LoVo (cell line): Measurements from ENCODE around the gene SEC61A2.
A peak's percentile ranks its signal among the peaks of the same experiment; 100 is the strongest.
"Not testable (repeated sequence)": the region's sequence is repeated elsewhere in the genome, so short reads cannot be mapped to it uniquely, and the experiment has no call there.

Source experiments
- DNase-seq: peaks from one replicate; pipeline ENCODE4 v3.0.0-alpha.2; 2016; ENCODE audit warnings: low spot score

Gene SEC61A2

DNA sequence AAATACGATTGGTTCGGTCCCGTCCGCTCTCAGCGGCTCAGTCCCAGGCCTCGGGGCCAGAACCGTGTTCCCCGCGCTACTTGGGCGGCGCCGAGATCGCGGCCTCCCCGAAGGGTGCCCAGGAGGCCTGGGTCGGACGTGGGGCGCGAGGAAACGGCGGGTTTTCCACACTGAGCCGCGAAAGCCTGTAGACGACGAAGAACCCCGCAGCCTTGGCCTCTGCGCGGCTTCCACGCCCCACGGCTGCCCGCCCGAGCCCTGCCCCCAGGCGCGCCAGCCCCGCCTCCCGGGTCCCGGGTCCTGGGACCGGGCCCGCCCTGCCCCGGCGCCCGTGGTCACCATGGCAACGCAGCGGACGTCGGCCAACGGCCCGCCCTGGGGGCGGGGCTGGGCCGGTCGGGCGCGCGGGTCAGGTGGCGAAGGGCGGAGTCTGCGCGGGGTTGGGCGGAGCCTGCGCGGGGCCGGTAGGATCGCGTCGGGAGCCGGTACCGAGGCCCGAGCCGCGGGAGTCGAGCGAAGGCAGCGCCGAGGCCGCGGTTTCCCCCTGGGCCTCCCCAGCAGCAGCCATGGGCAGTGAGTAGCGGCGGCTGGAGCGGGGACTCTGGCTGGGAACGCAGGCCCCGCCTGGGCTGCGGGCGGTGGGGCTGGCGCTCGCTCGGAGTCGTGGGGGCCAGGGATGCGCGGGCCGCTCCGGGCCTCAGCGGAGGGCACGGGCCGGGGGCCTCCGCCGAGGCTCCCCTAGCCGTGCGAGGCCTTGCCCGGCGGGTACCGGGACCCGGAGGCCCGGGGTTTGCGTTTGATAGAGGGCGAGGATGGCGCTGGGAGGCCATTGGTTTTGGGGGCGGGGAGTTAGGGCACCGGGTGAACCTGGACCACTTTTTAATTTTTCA lies at the start of gene SEC61A2:
Gene SEC61A2, plus strand, starts transcription at position 456 of the 890 bp plus-strand sequence. Its CDS starts 111 bp downstream, at position 567.
- DNase-seq: peak; percentile 95

GRCh38 chr10:12081470-12081869 lies 48.0 kb upstream of the SEC61A2 start:
- DNase-seq: no peak

- DNase-seq: no peak
Measured at GRCh38 chr10:12081879-12082557, 47.5 kb upstream of the SEC61A2 start.

- DNase-seq: no peak
Measured at GRCh38 chr10:12088919-12089318, 40.6 kb upstream of the SEC61A2 start.

DNA sequence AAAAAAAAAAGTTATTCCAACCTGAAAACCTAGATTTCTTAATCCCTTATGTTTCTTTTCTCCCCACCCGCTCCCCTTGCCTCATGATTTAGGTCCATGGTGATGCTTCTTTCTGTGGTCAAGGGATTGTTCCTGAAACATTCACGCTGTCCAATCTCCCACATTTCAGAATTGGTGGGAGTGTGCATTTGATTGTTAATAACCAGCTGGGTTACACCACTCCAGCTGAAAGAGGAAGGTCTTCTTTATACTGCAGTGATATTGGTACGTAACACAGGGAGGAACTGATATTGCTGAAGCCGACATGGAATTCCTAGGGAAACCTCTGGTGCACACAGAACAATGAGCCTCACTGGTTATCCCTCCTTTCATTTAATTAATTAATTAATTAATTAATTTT lies 38.1 kb upstream of the SEC61A2 start:
- DNase-seq: no peak

DNA sequence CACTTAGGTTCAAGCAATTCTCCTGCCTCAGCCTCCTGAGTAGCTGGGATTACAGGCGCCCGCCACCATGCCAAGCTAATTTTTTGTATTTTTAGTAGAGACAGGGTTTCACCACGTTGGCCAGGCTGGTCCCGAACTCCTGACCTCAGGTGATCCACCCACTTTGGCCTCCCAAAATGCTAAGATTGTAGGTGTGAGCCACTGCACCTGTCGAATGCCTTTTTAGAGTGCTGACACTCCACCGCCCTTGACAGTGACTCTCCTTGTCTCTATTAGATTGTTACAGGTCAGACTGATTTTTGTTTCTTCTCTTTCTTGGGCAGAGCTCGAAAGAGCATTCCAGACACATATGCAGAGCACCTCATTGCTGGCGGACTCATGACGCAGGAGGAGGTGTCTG lies 32.1 kb upstream of the SEC61A2 start:
- DNase-seq: not testable (repeated sequence)

- DNase-seq: peak; percentile 32
Measured at GRCh38 chr10:12097791-12098190, 31.7 kb upstream of the SEC61A2 start.

GRCh38 chr10:12098966-12099365 lies 30.5 kb upstream of the SEC61A2 start:
- DNase-seq: no peak

DNA sequence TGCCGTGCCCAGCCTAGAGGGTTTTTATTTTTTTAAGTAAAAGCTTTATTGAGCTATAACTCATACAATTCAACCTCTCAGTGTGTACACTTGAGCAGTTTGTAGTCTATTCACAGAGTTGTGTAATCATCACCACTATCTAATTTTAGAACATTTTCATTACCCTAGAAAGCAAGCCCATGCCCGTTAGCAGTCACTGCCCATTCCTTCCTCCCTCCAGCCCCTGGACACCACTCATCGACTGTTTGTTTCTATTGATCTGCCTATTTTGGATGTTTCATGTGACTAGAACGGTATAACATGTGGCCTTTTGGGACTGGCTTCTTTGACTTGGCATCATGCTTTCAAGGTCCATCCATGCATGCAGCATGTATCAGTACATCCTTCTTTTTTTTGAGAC lies 25.7 kb upstream of the SEC61A2 start:
- DNase-seq: no peak

DNA sequence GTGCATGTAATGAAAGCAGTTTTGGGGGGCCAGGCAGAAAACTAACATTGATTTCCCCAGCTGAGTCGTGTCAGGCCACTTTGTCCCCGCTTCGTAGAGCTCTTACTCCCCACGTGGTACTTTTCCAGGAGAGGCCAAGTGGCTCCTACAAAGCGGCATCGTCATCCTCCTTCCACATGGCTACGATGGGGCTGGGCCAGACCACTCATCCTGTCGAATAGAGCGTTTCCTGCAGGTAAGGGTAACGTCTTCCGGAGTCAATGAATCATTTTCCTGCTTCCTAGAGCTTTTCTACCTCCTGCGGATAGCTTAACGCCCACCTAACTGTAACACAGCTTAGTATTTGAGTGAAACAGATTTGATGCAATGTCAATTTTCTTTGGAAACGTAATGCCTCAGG lies 21.7 kb upstream of the SEC61A2 start:
- DNase-seq: no peak

DNA sequence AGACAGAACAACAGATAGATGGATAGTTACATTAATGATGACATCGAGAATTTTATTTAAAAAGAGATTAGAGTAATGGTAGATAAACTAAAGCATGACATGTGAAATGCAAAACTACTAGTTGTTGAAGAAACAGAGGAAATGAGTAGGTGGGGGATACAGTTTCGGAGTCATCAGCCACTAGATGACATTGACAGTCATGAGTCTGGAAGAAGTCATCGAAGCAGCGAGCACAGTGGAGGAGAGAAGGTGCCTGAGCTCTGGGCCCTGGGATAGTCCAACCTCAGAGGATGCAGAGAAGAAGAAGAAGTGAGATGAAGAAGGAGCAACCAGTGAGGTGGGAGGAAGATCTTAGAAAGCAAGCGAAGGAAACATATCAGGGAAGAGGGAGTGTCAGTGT lies 20.2 kb upstream of the SEC61A2 start:
- no peak for DNase-seq

DNA sequence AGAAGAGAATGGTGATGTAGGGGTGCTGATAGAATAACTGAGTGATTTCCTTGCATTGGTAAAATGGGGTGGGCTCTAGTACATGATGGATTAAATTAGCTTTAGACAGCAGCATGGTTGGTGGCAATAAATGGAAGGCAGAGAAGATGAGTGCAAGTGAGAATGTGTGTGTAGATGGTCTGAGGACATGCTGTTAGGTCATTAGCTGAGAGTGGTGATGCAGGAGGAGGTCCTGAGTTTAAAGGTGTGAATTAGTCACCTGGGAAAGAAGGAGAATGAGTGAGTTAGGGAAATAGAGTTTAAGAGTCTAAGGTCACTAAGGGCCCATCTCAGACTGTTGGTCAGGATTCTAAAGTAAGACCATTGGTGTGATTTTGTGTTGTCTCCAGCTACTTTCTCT lies 17.9 kb upstream of the SEC61A2 start:
- no peak for DNase-seq

- no peak for DNase-seq
Measured at GRCh38 chr10:12113627-12114026, 15.8 kb upstream of the SEC61A2 start.

DNA sequence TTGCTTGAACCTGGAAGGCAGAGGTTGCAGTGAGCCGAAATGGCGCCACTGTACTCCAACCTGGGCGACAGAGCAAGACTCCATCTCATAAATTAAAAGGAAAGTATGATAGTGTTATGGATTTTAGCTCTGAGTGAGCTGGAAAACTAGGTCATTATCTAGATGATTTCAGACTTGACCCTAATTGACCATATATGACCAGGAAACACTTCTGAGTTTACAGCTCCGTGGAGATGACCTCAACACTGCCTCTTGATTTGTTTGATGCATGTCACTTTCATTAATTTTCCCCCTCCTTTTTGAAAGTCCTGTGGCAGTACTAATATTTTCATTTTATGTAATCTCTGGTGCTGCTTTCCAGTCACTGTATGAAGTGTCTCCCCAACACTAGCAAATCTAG lies 7.8 kb upstream of the SEC61A2 start:
- DNase-seq: no peak

- peak; percentile 54 for DNase-seq
Measured at GRCh38 chr10:12130237-12130872, 878 bp downstream of the SEC61A2 start.

DNA sequence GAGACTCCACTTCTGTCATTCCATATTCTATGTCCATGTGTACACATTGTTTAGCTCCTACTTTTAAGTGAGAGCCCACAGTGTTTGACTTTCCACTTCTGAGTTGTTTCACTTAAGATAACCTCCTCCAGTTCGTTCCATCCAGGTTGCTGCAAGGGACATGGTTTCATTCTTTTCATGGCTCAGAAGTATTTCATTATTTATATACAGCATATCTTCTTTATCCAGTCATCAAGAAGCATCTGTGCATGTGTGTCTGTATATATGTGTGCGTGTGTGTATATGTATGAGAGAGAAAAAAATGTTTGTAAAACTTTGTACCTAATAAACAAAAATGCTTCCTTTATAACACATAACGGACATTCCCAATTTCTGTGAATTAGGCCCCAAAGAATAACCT lies 6.2 kb downstream of the SEC61A2 start:
- DNase-seq: no peak

DNA sequence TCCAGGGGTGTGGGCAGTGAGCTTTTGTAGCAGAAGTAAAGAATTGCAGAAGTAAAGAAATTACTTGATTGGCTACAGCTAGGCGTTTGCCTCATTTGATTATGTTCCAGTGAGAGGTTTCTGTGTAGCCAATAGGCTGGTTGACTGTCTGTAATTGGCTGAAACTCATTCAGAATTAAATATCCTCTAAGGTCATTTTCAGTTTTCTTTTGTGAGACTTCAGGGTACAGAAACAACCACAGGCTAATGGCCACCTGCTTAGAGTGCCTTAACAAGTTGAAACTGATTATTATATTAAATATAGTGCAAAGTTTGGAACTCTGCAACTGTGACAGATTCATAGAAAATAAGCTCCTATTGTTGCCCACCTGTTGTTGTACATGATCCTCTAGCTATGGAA lies 10.6 kb downstream of the SEC61A2 start:
- no peak for DNase-seq

- no peak for DNase-seq
Measured at GRCh38 chr10:12144538-12144937, 15.1 kb downstream of the SEC61A2 start.

GRCh38 chr10:12150163-12150562 lies 20.7 kb downstream of the SEC61A2 start:
- no peak for DNase-seq

- DNase-seq: no peak
Measured at GRCh38 chr10:12154516-12154915, 25.0 kb downstream of the SEC61A2 start.

GRCh38 chr10:12156367-12157123 lies 27.1 kb downstream of the SEC61A2 start:
- DNase-seq: no peak

GRCh38 chr10:12158111-12158510 lies 28.6 kb downstream of the SEC61A2 start:
- no peak for DNase-seq
